ENCODE measurements around the gene RRP12.

DNA sequence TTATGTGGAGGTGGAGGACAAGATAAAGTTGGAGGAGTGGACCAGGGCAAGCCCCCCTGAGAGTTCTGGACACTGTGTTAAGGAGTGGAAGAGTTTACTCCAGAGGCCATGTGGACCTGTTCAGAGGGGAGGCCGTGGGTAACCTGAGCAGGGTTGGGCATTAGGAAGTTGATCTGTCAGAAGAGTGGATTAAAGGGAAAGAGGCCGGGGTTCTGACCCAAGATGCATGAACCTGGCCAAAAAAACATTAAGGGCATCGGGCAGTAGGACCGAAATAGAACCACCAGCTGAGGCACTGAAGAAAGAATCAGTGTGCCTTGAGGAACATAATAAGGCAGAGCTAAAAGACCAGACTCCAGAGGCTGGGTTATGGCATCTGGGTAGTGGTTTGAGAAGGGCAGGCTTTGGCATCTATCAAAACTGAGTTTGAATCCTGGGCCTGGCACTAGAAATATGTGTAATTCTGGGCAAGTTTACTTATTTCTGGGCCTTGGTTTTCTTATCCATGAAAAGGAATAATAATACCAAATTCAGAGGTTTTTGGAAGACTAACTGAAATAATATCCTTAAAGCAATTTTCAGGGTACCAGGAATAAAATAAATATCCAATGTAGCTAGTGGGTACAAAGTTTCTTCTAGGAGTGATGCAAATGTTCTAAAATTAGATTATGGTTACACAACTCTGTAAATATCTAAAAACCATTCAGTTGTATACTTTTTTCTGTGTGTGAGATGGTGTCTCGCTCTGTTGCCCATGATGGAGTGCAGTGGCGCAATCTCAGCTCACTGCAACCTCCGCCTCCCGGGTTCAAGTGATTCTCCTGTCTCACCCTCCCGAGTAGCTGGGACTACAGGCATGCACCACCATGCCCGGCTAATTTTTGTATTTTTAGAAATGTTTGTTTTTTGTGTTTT is 93.0 kb downstream of the RRP12 start:
- no peak for TF ChIP-seq POLR2AphosphoS5 (IDR thresholded peaks at IDR 0.05; ENCODE audit: low read depth, low read length)
- no peak for TF ChIP-seq POLR2A (IDR thresholded peaks at IDR 0.05; ENCODE audit: low read depth, low read length)
- no peak for TF ChIP-seq TAF1 (IDR thresholded peaks at IDR 0.05; ENCODE audit: borderline replicate concordance, low read depth, low read length)

All from GM12892 (cell line).